ENCODE results near the gene TMEM30B.

DNA sequence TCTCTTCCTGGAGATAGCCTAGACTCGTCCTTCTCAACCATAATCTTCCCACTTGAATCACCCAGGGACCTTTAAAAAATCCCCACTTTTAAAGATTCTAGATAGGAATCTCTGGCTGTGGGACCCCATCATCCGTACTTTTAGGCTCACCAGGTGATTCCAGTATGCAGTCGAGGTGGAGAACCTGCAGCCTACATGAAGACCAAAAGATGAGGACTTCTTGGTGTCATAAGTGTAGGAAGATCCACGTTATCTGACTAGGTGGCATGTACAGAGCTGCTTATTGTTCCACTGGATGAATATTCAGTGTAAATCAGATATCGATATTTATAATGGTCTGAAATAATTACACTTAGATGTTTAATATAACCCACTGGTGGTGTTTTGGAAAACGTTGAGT is 42.8 kb upstream of the TMEM30B start:
- TF ChIP-seq, protein P1, sequence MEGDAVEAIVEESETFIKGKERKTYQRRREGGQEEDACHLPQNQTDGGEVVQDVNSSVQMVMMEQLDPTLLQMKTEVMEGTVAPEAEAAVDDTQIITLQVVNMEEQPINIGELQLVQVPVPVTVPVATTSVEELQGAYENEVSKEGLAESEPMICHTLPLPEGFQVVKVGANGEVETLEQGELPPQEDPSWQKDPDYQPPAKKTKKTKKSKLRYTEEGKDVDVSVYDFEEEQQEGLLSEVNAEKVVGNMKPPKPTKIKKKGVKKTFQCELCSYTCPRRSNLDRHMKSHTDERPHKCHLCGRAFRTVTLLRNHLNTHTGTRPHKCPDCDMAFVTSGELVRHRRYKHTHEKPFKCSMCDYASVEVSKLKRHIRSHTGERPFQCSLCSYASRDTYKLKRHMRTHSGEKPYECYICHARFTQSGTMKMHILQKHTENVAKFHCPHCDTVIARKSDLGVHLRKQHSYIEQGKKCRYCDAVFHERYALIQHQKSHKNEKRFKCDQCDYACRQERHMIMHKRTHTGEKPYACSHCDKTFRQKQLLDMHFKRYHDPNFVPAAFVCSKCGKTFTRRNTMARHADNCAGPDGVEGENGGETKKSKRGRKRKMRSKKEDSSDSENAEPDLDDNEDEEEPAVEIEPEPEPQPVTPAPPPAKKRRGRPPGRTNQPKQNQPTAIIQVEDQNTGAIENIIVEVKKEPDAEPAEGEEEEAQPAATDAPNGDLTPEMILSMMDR (IDR thresholded peaks at IDR 0.05): no peak
- TF ChIP-seq EP300 (IDR thresholded peaks at IDR 0.05) (no peak), POLR2A (IDR thresholded peaks at IDR 0.05) (no peak), POLR2AphosphoS5 (IDR thresholded peaks at IDR 0.05) (no peak)
